DND-41 (cell line): Measurements from ENCODE around the gene SCNN1A.

ENCODE experiments used
- ATAC-seq: fragments of 200-7000 bp; cut with Tn5 transposase; 3 replicates; pipeline ENCODE4 v1.9.1; 2021; ENCODE audit warnings: low read depth; ENCODE audit not compliant: insufficient read depth
- DNase-seq: peaks from one replicate; pipeline ENCODE4 v3.0.0-alpha.2; 2020
- H2AFZ ChIP-seq: 2 replicates; pipeline ENCODE4 v1.6.0; 2012; ENCODE audit warnings: low read depth, low read length
- H3K27ac ChIP-seq: 2 replicates; pipeline ENCODE4 v1.5.1; 2012; ENCODE audit warnings: low read length, inconsistent platforms
- H3K27me3 ChIP-seq: fragments of 200-600 bp; sonication (generic); 2 replicates; pipeline ENCODE4 v1.6.0; 2012; ENCODE audit warnings: low read length, mild to moderate bottlenecking, inconsistent platforms; ENCODE audit not compliant: insufficient read depth, poor library complexity
- H3K36me3 ChIP-seq: 2 replicates; pipeline ENCODE4 v1.5.1; 2012; ENCODE audit warnings: low read length, inconsistent platforms; ENCODE audit not compliant: insufficient read depth
- H3K4me1 ChIP-seq: 2 replicates; pipeline ENCODE4 v1.5.1; 2012; ENCODE audit warnings: mild to moderate bottlenecking, low read length; ENCODE audit not compliant: insufficient read depth
- H3K4me2 ChIP-seq: 2 replicates; pipeline ENCODE4 v1.6.0; 2012; ENCODE audit warnings: mild to moderate bottlenecking, moderate library complexity, low read length, inconsistent platforms; ENCODE audit not compliant: insufficient read depth
- H3K4me3 ChIP-seq, 2 experiments: fragments of 200-600 bp in 1 of 2; shearing (Covaris generic) in 1 of 2; 2 replicates each; pipeline ENCODE4 v1.5.1; 2012 to 2016; ENCODE audit warnings: inconsistent platforms in 2 of 2, low read length in 2 of 2, mild to moderate bottlenecking in 2 of 2, low read depth in 1 of 2, moderate library complexity in 1 of 2
- H3K79me2 ChIP-seq: 2 replicates; pipeline ENCODE4 v1.6.0; 2012; ENCODE audit warnings: low read length, inconsistent platforms; ENCODE audit not compliant: insufficient read depth
- H3K9ac ChIP-seq: 2 replicates; pipeline ENCODE4 v1.6.0; 2012; ENCODE audit warnings: low read depth, mild to moderate bottlenecking, inconsistent platforms, low read length, moderate library complexity
- H3K9me3 ChIP-seq: 2 replicates; pipeline ENCODE4 v1.5.1; 2012; ENCODE audit warnings: low read length, moderate library complexity, mild to moderate bottlenecking, inconsistent platforms; ENCODE audit not compliant: insufficient read depth, severe bottlenecking
- H4K20me1 ChIP-seq: 2 replicates; pipeline ENCODE4 v1.6.0; 2012; ENCODE audit warnings: low read length; ENCODE audit not compliant: insufficient read depth
- EZH2 ChIP-seq: IDR thresholded peaks from 3 replicates; pipeline ENCODE4 v1.6.1; 2012; ENCODE audit warnings: borderline replicate concordance, low read depth, mild to moderate bottlenecking, moderate library complexity, low read length, inconsistent platforms; ENCODE audit not compliant: severe bottlenecking
- TF ChIP-seq, protein P1 (sequence below): IDR thresholded peaks from 2 replicates; pipeline ENCODE4 v1.5.1; 2012; ENCODE audit warnings: borderline replicate concordance, low read length, moderate library complexity, mild to moderate bottlenecking; ENCODE audit not compliant: poor library complexity, severe bottlenecking; ENCODE audit errors: extremely low read depth

Gene SCNN1A

DNA sequence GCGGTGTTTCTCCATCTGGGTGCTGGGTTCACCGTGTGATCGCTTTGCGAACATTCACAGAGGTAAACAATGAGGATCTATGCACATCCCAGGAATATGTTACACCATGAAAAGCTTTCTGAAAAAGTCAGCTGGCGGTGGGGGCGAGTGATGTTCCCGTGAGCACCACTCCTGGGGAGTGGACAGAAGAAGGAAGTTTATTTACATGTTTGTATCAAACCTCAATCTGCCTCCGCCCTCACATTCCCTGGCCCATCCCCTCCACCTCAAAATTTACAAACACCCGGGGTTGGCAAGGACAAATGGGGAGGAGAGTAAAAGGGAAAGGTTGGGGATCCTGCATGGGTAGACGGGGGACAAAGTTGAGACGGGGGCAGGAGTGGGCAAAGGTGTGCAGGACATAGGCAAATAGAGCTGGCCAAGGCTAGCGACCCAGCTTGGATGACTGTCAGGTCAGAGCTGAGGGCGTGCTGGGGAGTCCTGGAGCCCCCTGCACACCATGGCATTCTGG, 40.4 kb downstream of the SCNN1A start:
- peak overlapping the region; percentile 83 for H3K9ac ChIP-seq
- no peak overlapping the region for H2AFZ ChIP-seq
- H3K4me1 ChIP-seq: peaks cover 55% of the 10 kb centered on the region
- peaks cover 67% of the 10 kb centered on the region for H3K79me2 ChIP-seq
- H3K9me3 ChIP-seq: no peaks in the 10 kb centered on the region
- H3K36me3 ChIP-seq: peaks cover 59% of the 10 kb centered on the region
- H3K27me3 ChIP-seq: no peaks in the 10 kb centered on the region
- ATAC-seq (no peak), DNase-seq (no peak)
- peak overlapping the region; percentile 98 for H3K27ac ChIP-seq
- peaks cover 37% of the 10 kb centered on the region for H4K20me1 ChIP-seq
- TF ChIP-seq, protein P1, sequence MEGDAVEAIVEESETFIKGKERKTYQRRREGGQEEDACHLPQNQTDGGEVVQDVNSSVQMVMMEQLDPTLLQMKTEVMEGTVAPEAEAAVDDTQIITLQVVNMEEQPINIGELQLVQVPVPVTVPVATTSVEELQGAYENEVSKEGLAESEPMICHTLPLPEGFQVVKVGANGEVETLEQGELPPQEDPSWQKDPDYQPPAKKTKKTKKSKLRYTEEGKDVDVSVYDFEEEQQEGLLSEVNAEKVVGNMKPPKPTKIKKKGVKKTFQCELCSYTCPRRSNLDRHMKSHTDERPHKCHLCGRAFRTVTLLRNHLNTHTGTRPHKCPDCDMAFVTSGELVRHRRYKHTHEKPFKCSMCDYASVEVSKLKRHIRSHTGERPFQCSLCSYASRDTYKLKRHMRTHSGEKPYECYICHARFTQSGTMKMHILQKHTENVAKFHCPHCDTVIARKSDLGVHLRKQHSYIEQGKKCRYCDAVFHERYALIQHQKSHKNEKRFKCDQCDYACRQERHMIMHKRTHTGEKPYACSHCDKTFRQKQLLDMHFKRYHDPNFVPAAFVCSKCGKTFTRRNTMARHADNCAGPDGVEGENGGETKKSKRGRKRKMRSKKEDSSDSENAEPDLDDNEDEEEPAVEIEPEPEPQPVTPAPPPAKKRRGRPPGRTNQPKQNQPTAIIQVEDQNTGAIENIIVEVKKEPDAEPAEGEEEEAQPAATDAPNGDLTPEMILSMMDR: no peak
- no peak for TF ChIP-seq EZH2
- H3K4me2 ChIP-seq: peak overlapping the region; percentile 88
- H3K4me3 ChIP-seq: peak overlapping the region in 1 of 2 experiments; percentile 72; a peak in 2 of 4 replicates

DNA sequence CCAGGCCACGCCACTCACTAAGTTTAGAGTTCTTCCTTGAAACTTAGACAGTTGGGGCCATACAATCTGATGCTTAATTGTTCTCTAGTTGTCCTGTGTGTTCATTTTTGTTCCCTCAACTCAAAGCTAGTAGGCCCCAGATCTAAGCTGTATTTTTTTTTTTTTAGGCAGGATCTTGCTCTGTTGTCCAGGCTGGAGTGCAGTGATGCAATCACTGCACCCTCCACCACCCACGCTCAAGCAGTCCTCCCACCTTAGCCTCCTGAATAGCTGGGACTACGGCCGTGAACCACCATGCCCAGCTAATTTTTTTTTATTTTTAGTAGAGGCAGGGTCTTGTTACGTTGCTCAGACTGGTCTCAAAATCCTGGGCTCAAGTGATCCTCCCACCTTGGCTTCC, 41.0 kb downstream of the SCNN1A start:
- Histone ChIP-seq H2AFZ (no peak overlapping the region), H3K9ac (0 out of 2 replicates have a peak overlapping the region, but pooled peaks have one; percentile 83), H3K4me1 (peaks cover 49% of the 10 kb centered on the region), H3K79me2 (peaks cover 60% of the 10 kb centered on the region), H4K20me1 (peaks cover 37% of the 10 kb centered on the region), H3K4me3 (no peak overlapping the region), H3K27me3 (no peaks in the 10 kb centered on the region), H3K9me3 (no peaks in the 10 kb centered on the region), H3K4me2 (no peak overlapping the region), H3K27ac (peak overlapping the region; percentile 98), H3K36me3 (peaks cover 62% of the 10 kb centered on the region)
- ATAC-seq: no peak
- TF ChIP-seq, protein P1: no peak
- no peak for TF ChIP-seq EZH2
- DNase-seq: no peak

- peaks cover 34% of the 10 kb centered on the region for H4K20me1 ChIP-seq
- H3K4me1 ChIP-seq: peaks cover 41% of the 10 kb centered on the region
- no peaks in the 10 kb centered on the region for H3K9me3 ChIP-seq
- H3K4me3 ChIP-seq: no peak overlapping the region
- no peak overlapping the region for H2AFZ ChIP-seq
- H3K36me3 ChIP-seq: peaks cover 66% of the 10 kb centered on the region
- H3K27ac ChIP-seq: peak overlapping the region; percentile 42; the same call in 1 of the 2 replicates
- peaks cover 52% of the 10 kb centered on the region for H3K79me2 ChIP-seq
- no peak for ATAC-seq
- no peak for DNase-seq
- H3K4me2 ChIP-seq: no peak overlapping the region
- TF ChIP-seq, protein P1: no peak
- TF ChIP-seq EZH2: no peak
- H3K27me3 ChIP-seq: no peaks in the 10 kb centered on the region
- no peak overlapping the region for H3K9ac ChIP-seq
Measured at GRCh38 chr12:6333566-6333965, 41.8 kb downstream of the SCNN1A start.
